Neural crest cell (in vitro differentiated cells): ENCODE data around the gene NAT8L. TPM values are rescaled to one million over a fixed set of nuclear protein-coding genes. Genes with fewer than 3 reads are reported as not detected.

ENCODE experiments used
- DNase-seq: peaks from one replicate; pipeline ENCODE4 v3.0.0; 2021; ENCODE audit warnings: low read depth, mixed read lengths, low spot score
- H3K27ac Mint-ChIP-seq: one replicate; pipeline ENCODE4 v1.8.0; 2021; ENCODE audit warnings: mild to moderate bottlenecking, mixed read lengths; ENCODE audit not compliant: unreplicated experiment
- H3K27me3 Mint-ChIP-seq: 2 replicates; pipeline ENCODE4 v1.8.0; 2021; ENCODE audit warnings: low read depth, mild to moderate bottlenecking, mixed read lengths
- H3K36me3 Mint-ChIP-seq: 2 replicates; pipeline ENCODE4 v1.8.0; 2021; ENCODE audit warnings: low read depth, mild to moderate bottlenecking, mixed read lengths
- H3K4me1 Mint-ChIP-seq: 2 replicates; pipeline ENCODE4 v1.8.0; 2021; ENCODE audit warnings: mixed read lengths
- H3K4me3 Mint-ChIP-seq: one replicate; pipeline ENCODE4 v1.8.0; 2021; ENCODE audit warnings: mild to moderate bottlenecking, mixed read lengths
- H3K9me3 Mint-ChIP-seq: 2 replicates; pipeline ENCODE4 v1.8.0; 2021; ENCODE audit warnings: mixed read lengths
- total RNA-seq: library from RNA; stranded (reverse); gene quantifications from 2 replicates; pipeline ENCODE4 v1.2.1, GENCODE V29; 2021
- TF ChIP-seq, protein P1 (sequence below): fragments of 200-600 bp; sonication (generic); conservative IDR thresholded peaks from 2 replicates; pipeline ENCODE4 v1.5.0; 2021; ENCODE audit warnings: antibody characterized with exemption, mild to moderate bottlenecking

Gene NAT8L
- total RNA-seq, 1 donor from 2014 or later = 19.5 TPM

DNA sequence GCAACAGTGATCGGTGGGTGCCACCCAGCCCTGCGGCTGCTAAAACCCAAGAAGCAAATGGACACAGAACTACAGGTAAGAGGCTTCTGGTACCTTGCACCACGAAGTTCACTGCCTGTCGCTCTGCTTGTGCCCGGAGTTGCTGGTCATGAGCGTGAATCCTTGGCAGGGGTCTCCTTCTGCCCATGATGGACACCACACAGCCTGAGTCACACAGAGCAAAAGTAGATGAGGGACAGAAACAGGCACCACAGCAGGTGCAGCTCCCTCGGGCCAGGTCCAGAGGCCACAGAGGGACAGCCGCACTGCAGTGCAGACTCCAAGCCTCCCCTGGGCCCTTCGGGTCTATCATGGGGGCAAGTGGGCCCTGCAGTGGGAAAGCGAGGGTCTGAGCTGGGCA, 22.4 kb downstream of the NAT8L start:
- peaks cover 18% of the 10 kb centered on the region for H3K4me1 Mint-ChIP-seq
- no peaks in the 10 kb centered on the region for H3K36me3 Mint-ChIP-seq
- TF ChIP-seq, protein P1, sequence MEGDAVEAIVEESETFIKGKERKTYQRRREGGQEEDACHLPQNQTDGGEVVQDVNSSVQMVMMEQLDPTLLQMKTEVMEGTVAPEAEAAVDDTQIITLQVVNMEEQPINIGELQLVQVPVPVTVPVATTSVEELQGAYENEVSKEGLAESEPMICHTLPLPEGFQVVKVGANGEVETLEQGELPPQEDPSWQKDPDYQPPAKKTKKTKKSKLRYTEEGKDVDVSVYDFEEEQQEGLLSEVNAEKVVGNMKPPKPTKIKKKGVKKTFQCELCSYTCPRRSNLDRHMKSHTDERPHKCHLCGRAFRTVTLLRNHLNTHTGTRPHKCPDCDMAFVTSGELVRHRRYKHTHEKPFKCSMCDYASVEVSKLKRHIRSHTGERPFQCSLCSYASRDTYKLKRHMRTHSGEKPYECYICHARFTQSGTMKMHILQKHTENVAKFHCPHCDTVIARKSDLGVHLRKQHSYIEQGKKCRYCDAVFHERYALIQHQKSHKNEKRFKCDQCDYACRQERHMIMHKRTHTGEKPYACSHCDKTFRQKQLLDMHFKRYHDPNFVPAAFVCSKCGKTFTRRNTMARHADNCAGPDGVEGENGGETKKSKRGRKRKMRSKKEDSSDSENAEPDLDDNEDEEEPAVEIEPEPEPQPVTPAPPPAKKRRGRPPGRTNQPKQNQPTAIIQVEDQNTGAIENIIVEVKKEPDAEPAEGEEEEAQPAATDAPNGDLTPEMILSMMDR = no peak
- no peak overlapping the region for H3K27ac Mint-ChIP-seq
- H3K9me3 Mint-ChIP-seq = no peaks in the 10 kb centered on the region
- DNase-seq = no peak
- H3K27me3 Mint-ChIP-seq = no peaks in the 10 kb centered on the region
- no peak overlapping the region for H3K4me3 Mint-ChIP-seq

DNA sequence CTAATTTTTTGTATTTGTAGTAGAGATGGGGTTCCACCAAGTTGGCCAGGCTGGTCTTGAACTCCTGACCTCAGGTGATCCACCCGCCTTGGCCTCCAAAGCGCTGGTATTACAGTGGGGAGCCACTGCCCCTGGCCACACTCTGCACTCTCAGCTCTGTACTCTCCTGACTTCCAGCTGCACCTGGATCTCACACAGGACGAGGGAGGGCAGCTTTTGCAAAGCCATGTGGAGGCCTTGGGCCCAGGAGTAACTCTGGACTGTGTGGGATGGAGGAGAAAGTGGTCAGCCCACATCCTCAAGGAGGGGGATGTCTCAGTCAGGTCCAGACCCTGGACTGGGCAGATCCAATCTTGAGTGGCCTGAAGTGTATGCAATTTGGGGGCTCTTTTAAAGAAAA, 23.0 kb downstream of the NAT8L start:
- H3K4me1 Mint-ChIP-seq = peaks cover 13% of the 10 kb centered on the region
- no peak overlapping the region for H3K4me3 Mint-ChIP-seq
- no peaks in the 10 kb centered on the region for H3K9me3 Mint-ChIP-seq
- TF ChIP-seq, protein P1 = no peak
- no peaks in the 10 kb centered on the region for H3K36me3 Mint-ChIP-seq
- H3K27ac Mint-ChIP-seq = no peak overlapping the region
- H3K27me3 Mint-ChIP-seq = no peaks in the 10 kb centered on the region
- DNase-seq = no peak

DNA sequence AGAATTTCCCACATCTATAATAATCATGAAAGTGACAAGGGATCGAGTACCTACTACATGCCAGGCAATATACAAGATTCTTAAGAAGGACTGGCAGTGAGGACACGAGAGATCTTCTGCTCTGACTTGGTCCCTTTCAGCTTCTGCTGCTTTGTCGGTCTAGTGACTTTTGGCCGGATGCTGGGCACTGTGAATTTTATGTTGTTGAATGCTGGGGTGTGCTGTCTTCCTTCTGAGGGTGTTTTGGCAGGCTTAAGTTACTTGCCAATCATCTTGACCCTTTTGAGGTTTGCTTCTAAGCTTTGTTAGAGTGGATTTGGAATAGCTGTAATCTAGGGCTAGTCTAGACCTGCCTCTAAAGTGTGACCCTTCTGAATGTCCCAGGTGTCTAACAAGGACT, 23.5 kb downstream of the NAT8L start:
- Mint-ChIP-seq H3K4me1 (peaks cover 7% of the 10 kb centered on the region), H3K4me3 (no peak overlapping the region), H3K36me3 (no peaks in the 10 kb centered on the region), H3K27me3 (no peaks in the 10 kb centered on the region), H3K27ac (no peak overlapping the region), H3K9me3 (peaks cover 2% of the 10 kb centered on the region)
- TF ChIP-seq, protein P1 = no peak
- DNase-seq = no peak

- Mint-ChIP-seq H3K36me3 (no peaks in the 10 kb centered on the region), H3K27me3 (no peaks in the 10 kb centered on the region), H3K9me3 (peaks cover 3% of the 10 kb centered on the region), H3K27ac (peak overlapping the region; percentile 39), H3K4me1 (peaks cover 5% of the 10 kb centered on the region), H3K4me3 (no peak overlapping the region)
- TF ChIP-seq, protein P1 = no peak
- DNase-seq = no peak
These were observed 24.1 kb downstream of the NAT8L start for GRCh38 chr4:2083116-2083825.

DNA sequence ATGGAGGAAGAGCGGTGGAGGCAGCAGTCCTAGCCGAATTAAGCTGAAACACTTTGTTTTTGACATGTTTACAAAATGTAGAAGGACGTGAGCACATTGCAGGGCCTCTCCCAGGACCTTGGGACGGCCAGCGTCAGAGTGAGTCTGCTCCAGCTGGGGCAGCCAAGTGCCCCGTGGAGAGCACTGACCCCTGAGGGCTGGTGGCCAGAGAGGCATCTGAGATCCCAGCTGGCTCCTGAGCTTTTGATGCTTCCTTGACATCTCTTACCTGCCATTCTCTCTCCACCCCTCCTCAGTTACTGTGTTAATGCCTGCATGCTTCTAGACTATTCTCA, 24.7 kb downstream of the NAT8L start:
- Mint-ChIP-seq H3K27me3 (no peaks in the 10 kb centered on the region), H3K4me1 (peaks cover 5% of the 10 kb centered on the region), H3K27ac (peak overlapping the region; percentile 39), H3K4me3 (no peak overlapping the region), H3K9me3 (peaks cover 3% of the 10 kb centered on the region), H3K36me3 (no peaks in the 10 kb centered on the region)
- TF ChIP-seq, protein P1 = no peak
- no peak for DNase-seq
